ENCODE measurements around the gene IER3IP1.

DNA sequence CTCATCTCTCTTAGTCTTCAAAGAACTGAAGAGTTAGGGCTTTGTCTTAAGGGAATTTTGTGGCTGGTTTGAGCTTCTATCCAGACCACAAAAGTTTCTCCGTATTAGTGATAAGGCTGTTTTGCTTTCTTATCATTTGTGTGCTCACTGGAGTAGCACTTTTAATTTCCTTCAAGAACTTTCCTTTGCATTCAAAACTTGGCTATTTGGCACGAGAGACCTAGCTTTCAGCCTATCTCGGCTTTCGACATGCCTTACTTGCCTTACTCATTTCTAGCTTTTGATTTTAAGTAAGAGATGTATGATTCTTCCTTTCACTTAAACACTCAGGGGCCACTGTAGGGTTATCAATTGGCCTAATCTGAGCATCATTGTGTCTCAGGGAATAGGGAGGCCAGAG is 55.7 kb downstream of the IER3IP1 start:
- TF ChIP-seq CTCF (conservative IDR thresholded peaks at IDR 0.05) = no peak
- TF ChIP-seq ZFX (IDR thresholded peaks at IDR 0.05) = no peak

All from C4-2B (cell line).